Measurements from ENCODE around the gene ITSN1.

ITSN1 gene

DNA sequence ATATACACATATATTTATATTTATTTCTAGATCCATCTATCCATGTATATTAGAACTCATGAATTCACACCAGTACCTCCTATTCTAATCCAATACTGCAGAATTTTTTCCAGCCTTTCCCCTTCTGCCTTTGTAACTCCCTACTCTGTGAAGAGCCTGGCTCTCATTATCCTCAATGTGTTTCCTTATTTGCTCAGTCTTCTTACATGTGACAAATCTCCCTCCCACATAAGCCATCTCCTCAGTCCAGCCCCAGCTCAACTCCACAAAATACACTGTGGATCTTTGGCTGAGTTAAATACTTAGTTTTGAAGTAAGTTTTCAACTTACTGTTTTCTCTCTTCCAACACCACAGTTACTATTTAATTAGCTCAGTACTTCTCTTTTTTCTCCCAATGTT, 227.6 kb downstream of the ITSN1 start:
- Histone ChIP-seq H3K4me1 (ENCODE audit: insufficient read depth, low read length) (no peaks in the 10 kb centered on the region), H3K4me3 (ENCODE audit: low read length) (no peak overlapping the region), H2AFZ (ENCODE audit: low read depth, low read length) (no peak overlapping the region), H3K9me3 (ENCODE audit: low read length) (peaks cover 9% of the 10 kb centered on the region), H3K36me3 (ENCODE audit: insufficient read depth, low read length) (no peaks in the 10 kb centered on the region), H3K27me3 (ENCODE audit: insufficient read depth, low read length) (no peaks in the 10 kb centered on the region)

DNA sequence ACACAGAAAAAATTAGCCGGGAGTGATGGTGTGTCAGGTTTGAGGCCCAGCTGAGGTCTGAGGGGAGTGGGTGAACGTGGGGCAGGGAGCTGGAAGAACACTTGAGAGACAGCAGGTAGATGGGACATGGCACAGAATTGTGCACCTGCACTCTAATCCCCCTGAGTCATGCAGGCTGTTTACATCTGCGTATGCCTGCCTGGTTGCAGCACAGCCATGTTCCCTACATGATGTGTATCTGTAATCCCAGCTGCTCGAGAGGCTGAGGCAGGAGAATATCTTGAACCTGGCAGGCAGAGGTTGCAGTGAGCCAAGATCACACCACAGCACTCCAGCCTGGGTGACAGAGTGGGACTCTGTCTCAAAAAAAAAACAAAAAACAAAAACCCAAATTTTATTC, 228.5 kb downstream of the ITSN1 start:
- Histone ChIP-seq H3K27me3 (ENCODE audit: insufficient read depth, low read length) (no peaks in the 10 kb centered on the region), H3K4me1 (ENCODE audit: insufficient read depth, low read length) (no peaks in the 10 kb centered on the region), H3K36me3 (ENCODE audit: insufficient read depth, low read length) (no peaks in the 10 kb centered on the region), H2AFZ (ENCODE audit: low read depth, low read length) (no peak overlapping the region), H3K9me3 (ENCODE audit: low read length) (peaks cover 11% of the 10 kb centered on the region), H3K4me3 (ENCODE audit: low read length) (no peak overlapping the region)

- Histone ChIP-seq H3K27me3 (ENCODE audit: insufficient read depth, low read length) (no peaks in the 10 kb centered on the region), H2AFZ (ENCODE audit: low read depth, low read length) (no peak overlapping the region), H3K36me3 (ENCODE audit: insufficient read depth, low read length) (no peaks in the 10 kb centered on the region), H3K4me1 (ENCODE audit: insufficient read depth, low read length) (no peaks in the 10 kb centered on the region), H3K4me3 (ENCODE audit: low read length) (no peak overlapping the region), H3K9me3 (ENCODE audit: low read length) (peaks cover 11% of the 10 kb centered on the region)
These were observed 228.9 kb downstream of the ITSN1 start for GRCh38 chr21:33871171-33871570.

- no peaks in the 10 kb centered on the region for H3K27me3 ChIP-seq (ENCODE audit: insufficient read depth, low read length)
- H3K4me3 ChIP-seq (ENCODE audit: low read length): no peak overlapping the region
- no peak overlapping the region for H2AFZ ChIP-seq (ENCODE audit: low read depth, low read length)
- no peaks in the 10 kb centered on the region for H3K36me3 ChIP-seq (ENCODE audit: insufficient read depth, low read length)
- H3K9me3 ChIP-seq (ENCODE audit: low read length): peaks cover 8% of the 10 kb centered on the region
- H3K4me1 ChIP-seq (ENCODE audit: insufficient read depth, low read length): no peaks in the 10 kb centered on the region
These were observed 230.7 kb downstream of the ITSN1 start for GRCh38 chr21:33872881-33873515.

DNA sequence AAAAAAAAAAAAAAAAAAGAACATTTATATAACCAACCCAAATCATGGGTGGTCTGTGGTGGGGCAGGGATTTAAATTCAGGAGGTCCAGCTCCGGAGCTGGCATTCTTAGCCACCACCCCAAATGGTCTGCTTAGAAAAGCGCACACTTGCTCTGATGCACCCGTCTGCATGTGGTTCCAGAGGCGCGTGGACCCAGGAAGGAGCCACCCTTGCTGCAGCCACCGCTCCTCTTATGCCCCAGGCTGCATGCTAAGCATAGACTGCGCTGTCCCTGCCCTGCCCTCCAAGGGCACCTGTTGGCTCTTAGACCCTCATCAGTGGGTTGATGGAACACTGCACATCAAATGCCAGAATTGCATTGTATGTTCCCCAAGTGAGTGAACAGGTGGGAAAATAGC, 231.9 kb downstream of the ITSN1 start:
- no peaks in the 10 kb centered on the region for H3K4me1 ChIP-seq (ENCODE audit: insufficient read depth, low read length)
- H3K36me3 ChIP-seq (ENCODE audit: insufficient read depth, low read length): no peaks in the 10 kb centered on the region
- H3K27me3 ChIP-seq (ENCODE audit: insufficient read depth, low read length): no peaks in the 10 kb centered on the region
- H3K9me3 ChIP-seq (ENCODE audit: low read length): peaks cover 6% of the 10 kb centered on the region
- H3K4me3 ChIP-seq (ENCODE audit: low read length): no peak overlapping the region
- no peak overlapping the region for H2AFZ ChIP-seq (ENCODE audit: low read depth, low read length)

DNA sequence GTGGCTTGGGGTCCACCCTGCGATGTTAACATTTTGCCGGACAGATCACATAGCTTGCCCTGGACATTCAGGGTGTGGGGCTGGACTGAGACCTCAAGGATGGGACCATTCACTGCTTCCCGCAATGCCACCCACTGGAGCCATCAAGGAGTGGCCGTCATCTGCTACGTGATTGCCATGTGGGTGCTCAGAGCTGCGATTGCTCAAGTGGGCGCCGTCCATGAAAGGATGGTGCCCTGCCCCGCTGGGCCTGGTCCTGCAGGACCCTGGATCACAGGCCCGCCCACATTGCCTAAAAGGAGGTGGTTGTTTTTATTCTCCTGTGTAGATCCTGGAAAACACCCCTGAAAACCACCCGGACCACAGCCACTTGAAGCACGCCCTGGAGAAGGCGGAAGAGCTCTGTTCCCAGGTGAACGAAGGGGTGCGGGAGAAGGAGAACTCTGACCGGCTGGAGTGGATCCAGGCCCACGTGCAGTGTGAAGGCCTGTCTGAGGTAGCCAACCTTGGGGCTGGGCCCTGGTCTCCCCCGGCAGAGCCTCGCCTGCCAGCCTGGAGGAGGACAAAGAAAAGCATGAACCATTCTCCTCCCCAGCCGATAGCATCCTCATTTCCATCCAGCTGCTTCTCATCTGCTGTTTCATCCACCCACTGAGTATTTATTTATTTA, 232.9 kb downstream of the ITSN1 start:
- H3K9me3 ChIP-seq (ENCODE audit: low read length): peaks cover 6% of the 10 kb centered on the region
- no peaks in the 10 kb centered on the region for H3K27me3 ChIP-seq (ENCODE audit: insufficient read depth, low read length)
- H3K4me1 ChIP-seq (ENCODE audit: insufficient read depth, low read length): no peaks in the 10 kb centered on the region
- H2AFZ ChIP-seq (ENCODE audit: low read depth, low read length): no peak overlapping the region
- H3K36me3 ChIP-seq (ENCODE audit: insufficient read depth, low read length): no peaks in the 10 kb centered on the region
- H3K4me3 ChIP-seq (ENCODE audit: low read length): no peak overlapping the region

- Histone ChIP-seq H3K4me3 (ENCODE audit: low read length) (no peak overlapping the region), H3K9me3 (ENCODE audit: low read length) (peaks cover 5% of the 10 kb centered on the region), H3K36me3 (ENCODE audit: insufficient read depth, low read length) (no peaks in the 10 kb centered on the region), H2AFZ (ENCODE audit: low read depth, low read length) (no peak overlapping the region), H3K4me1 (ENCODE audit: insufficient read depth, low read length) (no peaks in the 10 kb centered on the region), H3K27me3 (ENCODE audit: insufficient read depth, low read length) (no peaks in the 10 kb centered on the region)
These were observed 236.5 kb downstream of the ITSN1 start for GRCh38 chr21:33878824-33879223.

- Histone ChIP-seq H2AFZ (ENCODE audit: low read depth, low read length) (no peak overlapping the region), H3K27me3 (ENCODE audit: insufficient read depth, low read length) (no peaks in the 10 kb centered on the region), H3K4me3 (ENCODE audit: low read length) (no peak overlapping the region), H3K36me3 (ENCODE audit: insufficient read depth, low read length) (no peaks in the 10 kb centered on the region), H3K9me3 (ENCODE audit: low read length) (no peaks in the 10 kb centered on the region), H3K4me1 (ENCODE audit: insufficient read depth, low read length) (no peaks in the 10 kb centered on the region)
These were observed 238.3 kb downstream of the ITSN1 start for GRCh38 chr21:33880626-33881025.

- no peaks in the 10 kb centered on the region for H3K36me3 ChIP-seq (ENCODE audit: insufficient read depth, low read length)
- H3K9me3 ChIP-seq (ENCODE audit: low read length): no peaks in the 10 kb centered on the region
- no peaks in the 10 kb centered on the region for H3K27me3 ChIP-seq (ENCODE audit: insufficient read depth, low read length)
- no peaks in the 10 kb centered on the region for H3K4me1 ChIP-seq (ENCODE audit: insufficient read depth, low read length)
- H2AFZ ChIP-seq (ENCODE audit: low read depth, low read length): no peak overlapping the region
- no peak overlapping the region for H3K4me3 ChIP-seq (ENCODE audit: low read length)
These were observed 239.6 kb downstream of the ITSN1 start for GRCh38 chr21:33881689-33882440.

GRCh38 chr21:33883118-33883517, 240.8 kb downstream of the ITSN1 start:
- Histone ChIP-seq H3K4me3 (ENCODE audit: low read length) (no peak overlapping the region), H3K27me3 (ENCODE audit: insufficient read depth, low read length) (no peaks in the 10 kb centered on the region), H3K36me3 (ENCODE audit: insufficient read depth, low read length) (no peaks in the 10 kb centered on the region), H3K4me1 (ENCODE audit: insufficient read depth, low read length) (no peaks in the 10 kb centered on the region), H3K9me3 (ENCODE audit: low read length) (no peaks in the 10 kb centered on the region), H2AFZ (ENCODE audit: low read depth, low read length) (no peak overlapping the region)

DNA sequence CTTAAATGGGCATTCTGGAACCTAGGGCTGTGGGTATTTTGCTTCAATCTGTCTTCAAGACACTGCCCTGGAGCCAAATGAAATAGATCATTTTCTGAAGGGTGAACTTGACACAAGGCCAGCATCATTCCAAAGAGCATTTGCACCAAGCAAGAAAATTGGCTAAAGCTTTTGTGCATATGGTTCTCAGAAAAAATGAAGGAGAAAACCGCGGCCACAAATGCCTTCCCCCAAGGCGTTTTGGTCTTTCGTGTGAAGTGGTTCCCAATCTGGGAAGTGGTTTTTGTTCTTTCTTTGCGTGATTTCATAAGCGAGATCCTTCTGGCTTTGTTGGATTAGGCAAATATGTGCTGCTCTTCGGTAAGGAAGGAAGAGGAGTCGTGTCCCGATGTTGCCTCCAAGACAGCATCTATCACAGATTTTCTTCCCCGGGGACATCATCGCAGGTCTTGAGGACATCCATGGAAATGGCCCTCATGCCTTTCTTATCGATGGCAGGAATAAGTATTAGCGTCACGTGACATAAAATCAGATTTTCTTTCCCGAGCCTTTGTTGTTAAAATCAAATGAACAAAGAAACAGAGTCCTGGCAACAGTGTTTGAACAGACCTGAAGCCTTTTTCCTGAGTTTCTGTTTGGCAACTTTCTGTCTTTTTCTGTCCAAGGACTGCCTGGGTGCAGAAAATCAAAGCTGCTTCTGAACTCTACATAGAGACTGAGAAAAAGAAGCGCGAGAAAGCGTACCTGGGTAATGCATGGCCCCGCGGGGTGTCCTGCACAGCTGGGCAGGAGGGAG, 242.3 kb downstream of the ITSN1 start:
- Histone ChIP-seq H3K4me1 (ENCODE audit: insufficient read depth, low read length) (no peaks in the 10 kb centered on the region), H3K4me3 (ENCODE audit: low read length) (no peak overlapping the region), H3K27me3 (ENCODE audit: insufficient read depth, low read length) (no peaks in the 10 kb centered on the region), H3K9me3 (ENCODE audit: low read length) (no peaks in the 10 kb centered on the region), H2AFZ (ENCODE audit: low read depth, low read length) (no peak overlapping the region), H3K36me3 (ENCODE audit: insufficient read depth, low read length) (no peaks in the 10 kb centered on the region)

GRCh38 chr21:33885172-33885514, 242.8 kb downstream of the ITSN1 start:
- Histone ChIP-seq H3K4me1 (ENCODE audit: insufficient read depth, low read length) (no peaks in the 10 kb centered on the region), H2AFZ (ENCODE audit: low read depth, low read length) (no peak overlapping the region), H3K36me3 (ENCODE audit: insufficient read depth, low read length) (no peaks in the 10 kb centered on the region), H3K9me3 (ENCODE audit: low read length) (no peaks in the 10 kb centered on the region), H3K4me3 (ENCODE audit: low read length) (no peak overlapping the region), H3K27me3 (ENCODE audit: insufficient read depth, low read length) (no peaks in the 10 kb centered on the region)

- Histone ChIP-seq H3K4me1 (ENCODE audit: insufficient read depth, low read length) (no peaks in the 10 kb centered on the region), H3K9me3 (ENCODE audit: low read length) (no peaks in the 10 kb centered on the region), H3K27me3 (ENCODE audit: insufficient read depth, low read length) (no peaks in the 10 kb centered on the region), H3K4me3 (ENCODE audit: low read length) (no peak overlapping the region), H2AFZ (ENCODE audit: low read depth, low read length) (no peak overlapping the region), H3K36me3 (ENCODE audit: insufficient read depth, low read length) (no peaks in the 10 kb centered on the region)
These were observed 244.0 kb downstream of the ITSN1 start for GRCh38 chr21:33886321-33886720.
